Neuronal stem cell (in vitro differentiated cells): ENCODE data around the gene SGK1.

Experiments
- DNase-seq: peaks from one replicate; pipeline ENCODE4 v3.0.0-alpha.2; 2013; ENCODE audit warnings: low spot score
- H2AFZ ChIP-seq: one replicate; pipeline ENCODE4 v1.6.1; 2013; ENCODE audit warnings: mild to moderate bottlenecking, low read length, inconsistent platforms
- H2AK5ac ChIP-seq: 2 replicates; pipeline ENCODE4 v1.6.1; 2013; ENCODE audit warnings: low read depth, mild to moderate bottlenecking, inconsistent platforms, low read length, moderate library complexity, mixed read lengths
- H2BK120ac ChIP-seq: 2 replicates; pipeline ENCODE4 v1.6.1; 2013; ENCODE audit warnings: low read depth, mild to moderate bottlenecking, inconsistent platforms, low read length, moderate library complexity, mixed read lengths
- H2BK12ac ChIP-seq: one replicate; pipeline ENCODE4 v1.6.1; 2013; ENCODE audit warnings: low read length, inconsistent platforms
- H2BK15ac ChIP-seq: 2 replicates; pipeline ENCODE4 v1.6.1; 2013; ENCODE audit warnings: mild to moderate bottlenecking, low read length, inconsistent platforms, mixed read lengths
- H2BK5ac ChIP-seq: one replicate; pipeline ENCODE4 v1.6.1; 2013; ENCODE audit warnings: inconsistent platforms, mild to moderate bottlenecking, low read length, moderate library complexity
- H3K14ac ChIP-seq: one replicate; pipeline ENCODE4 v1.6.1; 2013; ENCODE audit warnings: low read length, inconsistent platforms
- H3K18ac ChIP-seq: 2 replicates; pipeline ENCODE4 v1.6.1; 2013; ENCODE audit warnings: low read length, inconsistent platforms
- H3K23ac ChIP-seq: 2 replicates; pipeline ENCODE4 v1.6.1; 2013; ENCODE audit warnings: low read depth, mild to moderate bottlenecking, mixed read lengths, low read length, inconsistent platforms; ENCODE audit not compliant: poor library complexity
- H3K27ac ChIP-seq: replicated peaks from 3 replicates; pipeline ENCODE4 v1.5.1; 2013; ENCODE audit warnings: low read length, inconsistent platforms
- H3K27me3 ChIP-seq, 3 experiments: 2 replicates each; pipeline ENCODE4 v1.6.1; 2013; ENCODE audit warnings: low read length in 3 of 3, mild to moderate bottlenecking in 2 of 3, inconsistent platforms in 1 of 3, low read depth in 1 of 3, mixed read lengths in 1 of 3, moderate library complexity in 1 of 3; ENCODE audit not compliant: control insufficient read depth in 3 of 3, insufficient read depth in 3 of 3
- H3K36me3 ChIP-seq, 2 donors: replicated peaks in 1 of 2; 2 replicates each; pipeline ENCODE4 v1.6.1; 2013; ENCODE audit warnings: low read length in 2 of 2; ENCODE audit not compliant: control insufficient read depth in 2 of 2, insufficient read depth in 2 of 2
- H3K4ac ChIP-seq: 2 replicates; pipeline ENCODE4 v1.6.1; 2013; ENCODE audit warnings: inconsistent platforms, mild to moderate bottlenecking, low read length, moderate library complexity
- H3K4me1 ChIP-seq, 2 donors: 1 replicate in 1 of 2; 2 replicates in 1 of 2; pipeline ENCODE4 v1.6.1; 2013; ENCODE audit warnings: low read length in 2 of 2, low read depth in 1 of 2; ENCODE audit not compliant: control insufficient read depth in 2 of 2, insufficient read depth in 1 of 2
- H3K4me2 ChIP-seq: one replicate; pipeline ENCODE4 v1.6.1; 2013; ENCODE audit warnings: mild to moderate bottlenecking, low read length, inconsistent platforms; ENCODE audit not compliant: insufficient read depth, poor library complexity, severe bottlenecking
- H3K4me3 ChIP-seq, 2 donors: 2 replicates each; pipeline ENCODE4 v1.5.1; 2013; ENCODE audit warnings: low read length in 2 of 2, mild to moderate bottlenecking in 2 of 2, inconsistent platforms in 1 of 2, moderate library complexity in 1 of 2
- H3K79me1 ChIP-seq: one replicate; pipeline ENCODE4 v1.6.1; 2013; ENCODE audit warnings: low read depth, mild to moderate bottlenecking, inconsistent platforms, low read length, moderate library complexity
- H3K9ac ChIP-seq: one replicate; pipeline ENCODE4 v1.6.1; 2013; ENCODE audit warnings: mild to moderate bottlenecking, low read depth, low read length, inconsistent platforms; ENCODE audit not compliant: poor library complexity
- H3K9me3 ChIP-seq, 2 donors: replicated peaks in 1 of 2; 2 replicates each; pipeline versions ENCODE3 to v1.6.1; 2013; ENCODE audit warnings: low read length in 2 of 2, mild to moderate bottlenecking in 2 of 2, inconsistent platforms in 1 of 2, low read depth in 1 of 2, mixed read lengths in 1 of 2, moderate library complexity in 1 of 2; ENCODE audit not compliant: control insufficient read depth in 2 of 2, insufficient read depth in 1 of 2
- H4K8ac ChIP-seq: one replicate; pipeline ENCODE4 v1.6.1; 2013; ENCODE audit warnings: low read depth, mild to moderate bottlenecking, inconsistent platforms, low read length, moderate library complexity
- H4K91ac ChIP-seq: one replicate; pipeline ENCODE4 v1.6.1; 2013; ENCODE audit warnings: low read length, low read depth, mild to moderate bottlenecking, inconsistent platforms; ENCODE audit not compliant: poor library complexity
- WGBS, 2 donors: extraction: QIAGEN DNeasy Blood & Tissue Kit; methylation state at CpG; one replicate each; pipeline ENCODE4 v1.1.7; 2013; ENCODE audit warnings: missing lambda C conversion rate in 2 of 2, mixed read lengths in 1 of 2; ENCODE audit not compliant: insufficient read length in 2 of 2, insufficient replicate concordance in 1 of 2; ENCODE audit errors: extremely low coverage in 2 of 2; 5-methylcytosine and 5-hydroxymethylcytosine counted together

The SGK1 gene

DNA sequence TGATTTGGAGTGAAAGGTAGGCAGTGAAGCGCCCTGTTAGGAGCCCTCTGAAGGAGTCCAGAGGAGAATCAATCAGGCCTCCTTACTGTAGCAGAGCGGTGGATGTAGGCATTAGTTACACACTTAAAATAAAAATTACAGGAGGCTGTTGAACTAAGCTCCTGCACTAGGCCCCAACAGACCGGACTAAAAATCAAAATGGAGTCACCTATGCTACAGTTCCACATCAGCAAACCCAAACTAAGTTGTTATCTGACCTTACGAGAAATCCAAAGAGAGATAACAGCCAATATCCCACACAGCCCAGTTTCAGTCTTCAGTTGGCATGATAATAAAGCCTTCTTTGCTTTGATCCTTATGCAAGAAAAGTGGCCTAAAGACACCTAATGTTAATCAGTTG lies 26.8 kb downstream of the SGK1 start:
- no peak for DNase-seq
- Histone ChIP-seq H3K79me1 (no peaks in the 10 kb centered on the region), H3K4me3 (no peak overlapping the region), H3K36me3 (no peaks in the 10 kb centered on the region), H3K4me1 (no peaks in the 10 kb centered on the region), H2BK15ac (no peak overlapping the region), H3K4ac (no peak overlapping the region), H2AFZ (no peak overlapping the region), H3K18ac (no peak overlapping the region), H3K23ac (no peak overlapping the region), H2BK120ac (no peak overlapping the region), H3K27ac (no peak overlapping the region), H2AK5ac (no peak overlapping the region), H3K9me3 (no peaks in the 10 kb centered on the region), H3K27me3 (no peaks in the 10 kb centered on the region), H3K14ac (no peak overlapping the region), H3K9ac (no peak overlapping the region), H3K4me2 (no peak overlapping the region), H4K8ac (no peak overlapping the region), H4K91ac (no peak overlapping the region), H2BK12ac (no peak overlapping the region), H2BK5ac (no peak overlapping the region)
- WGBS, 2 donors = no CpG with 5 or more reads among the region's 4 CpGs

DNA sequence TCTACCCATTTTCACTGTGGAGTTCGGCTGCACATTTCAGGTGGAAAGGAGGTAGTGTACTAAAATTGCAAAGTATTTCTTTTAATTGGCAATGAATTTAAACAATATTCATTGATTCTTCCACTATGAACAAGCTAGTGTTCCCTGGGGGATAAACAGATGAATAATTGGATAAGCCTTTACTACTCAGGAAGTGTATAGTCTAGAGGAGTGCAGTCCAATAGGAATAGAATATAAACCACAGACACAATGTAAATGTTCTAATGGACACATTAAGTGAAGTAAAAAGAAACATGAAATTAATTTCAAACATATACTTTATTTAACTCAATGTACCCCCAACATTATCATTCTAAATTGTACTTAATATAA lies 28.7 kb downstream of the SGK1 start:
- Histone ChIP-seq H3K18ac (no peak overlapping the region), H3K4me3 (no peak overlapping the region), H2BK12ac (no peak overlapping the region), H3K4me2 (no peak overlapping the region), H3K23ac (no peak overlapping the region), H3K4ac (no peak overlapping the region), H3K27me3 (no peaks in the 10 kb centered on the region), H2BK15ac (no peak overlapping the region), H3K27ac (no peak overlapping the region), H3K79me1 (no peaks in the 10 kb centered on the region), H2AFZ (no peak overlapping the region), H2BK5ac (no peak overlapping the region), H4K8ac (no peak overlapping the region), H3K9ac (no peak overlapping the region), H3K4me1 (no peaks in the 10 kb centered on the region), H3K14ac (no peak overlapping the region), H2AK5ac (no peak overlapping the region), H3K9me3 (no peaks in the 10 kb centered on the region), H4K91ac (no peak overlapping the region), H2BK120ac (no peak overlapping the region), H3K36me3 (no peaks in the 10 kb centered on the region)
- DNase-seq = no peak
- WGBS, 2 donors = no CpG with 5 or more reads among the region's 1 CpG

DNA sequence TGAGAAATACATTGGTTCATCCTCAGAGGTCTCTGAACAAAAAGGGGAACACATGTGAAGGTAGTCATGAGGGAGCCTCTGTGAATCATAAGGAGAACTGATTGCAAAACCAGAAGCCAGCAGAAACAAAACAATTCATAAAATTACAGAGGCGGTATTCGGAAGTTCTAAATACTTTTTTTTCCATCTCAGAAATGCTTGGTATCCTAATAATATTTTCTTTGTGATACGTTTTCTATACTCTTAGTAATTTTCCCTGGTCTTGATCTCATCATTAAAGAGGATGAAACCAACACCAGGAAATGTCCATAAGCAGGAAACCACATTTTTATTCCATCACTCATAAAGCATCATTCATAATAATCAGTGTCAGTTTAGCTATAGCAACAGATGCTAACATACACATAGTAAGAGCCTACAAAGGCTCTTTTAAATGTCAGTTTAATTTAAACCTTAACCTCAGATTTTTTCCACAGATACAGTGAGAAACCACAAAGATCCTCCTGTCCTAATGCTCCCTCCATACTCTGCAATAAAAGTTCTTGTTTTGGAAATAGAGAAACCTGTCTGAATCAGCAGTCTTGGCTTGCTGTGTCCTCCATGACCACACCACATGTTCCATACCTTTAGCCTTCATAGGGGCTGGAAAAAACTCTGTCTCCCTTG lies 29.2 kb downstream of the SGK1 start:
- Histone ChIP-seq H3K27ac (no peak overlapping the region), H4K8ac (no peak overlapping the region), H3K79me1 (no peaks in the 10 kb centered on the region), H2BK15ac (no peak overlapping the region), H2BK5ac (no peak overlapping the region), H3K9ac (no peak overlapping the region), H3K27me3 (no peaks in the 10 kb centered on the region), H3K23ac (no peak overlapping the region), H3K4me1 (no peaks in the 10 kb centered on the region), H3K18ac (no peak overlapping the region), H3K9me3 (no peaks in the 10 kb centered on the region), H4K91ac (no peak overlapping the region), H2AFZ (no peak overlapping the region), H3K14ac (no peak overlapping the region), H2BK12ac (no peak overlapping the region), H2AK5ac (no peak overlapping the region), H3K4me3 (no peak overlapping the region), H2BK120ac (no peak overlapping the region), H3K36me3 (no peaks in the 10 kb centered on the region), H3K4me2 (no peak overlapping the region), H3K4ac (no peak overlapping the region)
- WGBS, 2 donors = no CpG with 5 or more reads among the region's 3 CpGs
- DNase-seq = no peak

DNA sequence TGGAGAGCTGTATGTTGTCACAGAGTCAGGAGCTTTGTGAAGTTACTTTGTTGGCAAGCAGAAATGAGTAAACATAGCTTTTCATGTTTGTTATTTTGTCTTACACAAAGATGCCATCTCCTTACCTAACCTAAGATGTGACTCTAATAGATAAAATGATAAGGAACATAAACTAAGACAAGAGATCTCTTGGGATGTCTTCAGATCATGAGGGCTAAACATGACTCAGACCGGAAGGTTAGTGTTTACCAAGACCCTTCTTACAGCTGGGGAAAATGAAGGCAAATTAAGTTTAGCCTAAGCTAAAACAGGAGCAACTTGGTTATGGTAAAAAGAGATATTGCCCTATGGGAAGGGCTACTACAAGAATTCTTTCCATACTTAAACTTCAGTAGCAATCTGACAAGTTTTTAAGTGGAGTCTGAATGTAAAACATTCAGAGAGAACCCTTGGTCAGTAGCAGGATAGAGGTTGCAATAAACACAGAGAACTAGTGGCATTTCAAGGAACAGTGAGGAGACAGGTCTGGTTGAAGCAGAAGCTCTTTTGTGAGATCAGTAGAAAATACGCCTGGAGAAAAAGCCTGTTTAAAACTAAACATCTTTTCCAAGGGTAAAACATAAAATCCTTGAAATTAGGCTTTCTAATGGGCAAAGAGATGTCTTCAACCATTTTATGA lies 29.9 kb downstream of the SGK1 start:
- no CpG with 5 or more reads among the region's 2 CpGs for WGBS, 2 donors
- Histone ChIP-seq H2BK15ac (no peak overlapping the region), H3K4me3 (no peak overlapping the region), H2BK120ac (no peak overlapping the region), H2BK12ac (no peak overlapping the region), H3K23ac (no peak overlapping the region), H2AFZ (no peak overlapping the region), H3K4me2 (no peak overlapping the region), H3K36me3 (no peaks in the 10 kb centered on the region), H3K14ac (no peak overlapping the region), H4K8ac (no peak overlapping the region), H2AK5ac (no peak overlapping the region), H3K9me3 (no peaks in the 10 kb centered on the region), H3K18ac (no peak overlapping the region), H2BK5ac (no peak overlapping the region), H3K27me3 (no peaks in the 10 kb centered on the region), H4K91ac (no peak overlapping the region), H3K79me1 (no peaks in the 10 kb centered on the region), H3K27ac (no peak overlapping the region), H3K9ac (no peak overlapping the region), H3K4me1 (no peaks in the 10 kb centered on the region), H3K4ac (no peak overlapping the region)
- no peak for DNase-seq
